ENCODE results near the gene KCNK4. TPM values are rescaled to one million over a fixed set of nuclear protein-coding genes. Genes with fewer than 3 reads are reported as not detected.

KCNK4 gene
- total and polyA plus RNA-seq, 2 of the 13 experiments (the other 11 are each of a cell fraction or from before 2014, with no cell fraction given) = not detected

GRCh38 chr11:64247729-64248531 is 43.2 kb upstream of the KCNK4 start (continued):
- no peak for TF ChIP-seq HMG20B (CRISPR knock-in tag; conservative IDR thresholded peaks at IDR 0.05)
- TF ChIP-seq, protein P1, sequence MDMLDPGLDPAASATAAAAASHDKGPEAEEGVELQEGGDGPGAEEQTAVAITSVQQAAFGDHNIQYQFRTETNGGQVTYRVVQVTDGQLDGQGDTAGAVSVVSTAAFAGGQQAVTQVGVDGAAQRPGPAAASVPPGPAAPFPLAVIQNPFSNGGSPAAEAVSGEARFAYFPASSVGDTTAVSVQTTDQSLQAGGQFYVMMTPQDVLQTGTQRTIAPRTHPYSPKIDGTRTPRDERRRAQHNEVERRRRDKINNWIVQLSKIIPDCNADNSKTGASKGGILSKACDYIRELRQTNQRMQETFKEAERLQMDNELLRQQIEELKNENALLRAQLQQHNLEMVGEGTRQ (IDR thresholded peaks at IDR 0.05; ENCODE audit: low read depth, low read length) = no peak
- TF ChIP-seq, protein P1 (CRISPR knock-in tag; IDR thresholded peaks at IDR 0.05; ENCODE audit: borderline replicate concordance) = no peak
- no peak for TF ChIP-seq ZNF350 (CRISPR knock-in tag; IDR thresholded peaks at IDR 0.05; ENCODE audit: borderline replicate concordance, low read depth)
- TF ChIP-seq RARA (CRISPR knock-in tag; IDR thresholded peaks at IDR 0.05) = no peak
- TF ChIP-seq, protein P2, sequence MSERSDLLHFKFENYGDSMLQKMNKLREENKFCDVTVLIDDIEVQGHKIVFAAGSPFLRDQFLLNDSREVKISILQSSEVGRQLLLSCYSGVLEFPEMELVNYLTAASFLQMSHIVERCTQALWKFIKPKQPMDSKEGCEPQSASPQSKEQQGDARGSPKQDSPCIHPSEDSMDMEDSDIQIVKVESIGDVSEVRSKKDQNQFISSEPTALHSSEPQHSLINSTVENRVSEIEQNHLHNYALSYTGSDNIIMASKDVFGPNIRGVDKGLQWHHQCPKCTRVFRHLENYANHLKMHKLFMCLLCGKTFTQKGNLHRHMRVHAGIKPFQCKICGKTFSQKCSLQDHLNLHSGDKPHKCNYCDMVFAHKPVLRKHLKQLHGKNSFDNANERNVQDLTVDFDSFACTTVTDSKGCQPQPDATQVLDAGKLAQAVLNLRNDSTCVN (CRISPR knock-in tag; IDR thresholded peaks at IDR 0.05; ENCODE audit: borderline replicate concordance) = no peak
- peak; percentile 5; the same call in 1 of the 2 replicates for TF ChIP-seq ZFX (CRISPR knock-in tag; IDR thresholded peaks at IDR 0.05; ENCODE audit: low read depth)

- FAIRE-seq (no peak), DNase-seq (ENCODE audit: low spot score) (no peak), ATAC-seq (no peak)
- Histone ChIP-seq H3K4me1 (ENCODE audit: insufficient read depth, low read length) (peaks cover 66% of the 10 kb centered on the region), H2AFZ (ENCODE audit: low read length) (no peak overlapping the region), H3K27me3 (ENCODE audit: control insufficient read depth in 1 of 2, insufficient read depth in 2 of 2, low read length in 2 of 2) (no peaks in the 10 kb centered on the region; a peak in 1 of 5 replicates), H3K9ac (ENCODE audit: insufficient read depth, low read depth, low read length) (peak overlapping the region; percentile 81), H4K20me1 (ENCODE audit: insufficient read depth, low read length) (no peaks in the 10 kb centered on the region), H3K9me3 (ENCODE audit: low read length) (no peaks in the 10 kb centered on the region), H3K79me2 (ENCODE audit: insufficient read depth, low read length) (peaks cover 20% of the 10 kb centered on the region), H3K4me2 (ENCODE audit: low read depth, low read length) (peak overlapping the region; percentile 100), H3K27ac (ENCODE audit: extremely low read length, insufficient read depth, low read length) (no peak overlapping the region), H3K4me3 (replicated peaks in 1 of 3; ENCODE audit: insufficient read depth in 1 of 3, low read depth in 2 of 3, low read length in 3 of 3) (peak overlapping the region; percentile 13 to 89 (median 84); a peak in 3 of 6 replicates), H3K36me3 (replicated peaks in 1 of 2; ENCODE audit: control insufficient read depth in 1 of 2, insufficient read depth in 2 of 2, low read length in 2 of 2) (peaks cover 0 to 7% of the 10 kb centered on the region in 2 experiments; a peak in 2 of 5 replicates)
- WGBS (ENCODE audit: low lambda C conversion rate) = 0% methylated on average over 1 of the region's 7 CpGs
- intact Hi-C loops (cut with micrococcal nuclease; ENCODE audit: unreplicated experiment) (loop anchor here (5.0 kb wide), 1 partner anchor 54 kb away; the partner anchor contains the start of gene CATSPERZ), in situ Hi-C loops (cut with HindIII; ENCODE audit: extremely low pct_ligation_motif_present, low pct_unique_long_range_greater_than_20kb) (no loop called here)
- TF ChIP-seq SNAI1 (CRISPR knock-in tag; IDR thresholded peaks at IDR 0.05; ENCODE audit: borderline replicate concordance) (no peak), KLF12 (CRISPR knock-in tag; IDR thresholded peaks at IDR 0.05; ENCODE audit: borderline replicate concordance) (no peak), NR2F6 (IDR thresholded peaks at IDR 0.05) (peak; percentile 12; the same call in 1 of the 2 replicates), NR2F6 (CRISPR knock-in tag; IDR thresholded peaks at IDR 0.05) (no peak), CCAR2 (optimal IDR thresholded peaks at IDR 0.05; ENCODE audit: low read depth, low read length) (no peak), ZNF598 (CRISPR knock-in tag; IDR thresholded peaks at IDR 0.05; ENCODE audit: borderline replicate concordance) (0 out of 2 replicates have a peak, but pooled peaks have one; percentile 46), ZNF629 (CRISPR knock-in tag; conservative IDR thresholded peaks at IDR 0.05) (peak; percentile 80), ZNF788 (CRISPR knock-in tag; IDR thresholded peaks at IDR 0.05; ENCODE audit: borderline replicate concordance) (peak; percentile 40; the same call in 1 of the 2 replicates), ZNF770 (CRISPR knock-in tag; IDR thresholded peaks at IDR 0.05) (0 out of 2 replicates have a peak, but pooled peaks have one; percentile 17)
- no TSS peak for BruUV-seq (replicated peaks)
- ChIA-PET POLR2A (interaction anchor here (1.4 to 8.3 kb wide), 2 partner anchors 21 to 69 kb away, joined by 3 to 113 read pairs; partner anchors contain the start of genes PRDX5 and TRMT112), CTCF (ENCODE audit: low intra/inter-chr PET ratio, low total read pairs) (no interaction called here)
These were observed 42.5 kb upstream of the KCNK4 start for GRCh38 chr11:64248578-64248977.

Measured in HepG2 (cell line).